GM15510 (cell line): ENCODE measurements around the gene TDRD15.

Source experiments
- POLR2A ChIP-seq: IDR thresholded peaks from 3 replicates; pipeline ENCODE4 v1.6.1; 2011; ENCODE audit warnings: borderline replicate concordance; ENCODE audit not compliant: insufficient read length; ENCODE audit errors: extremely low read depth

Gene TDRD15

GRCh38 chr2:21117688-21118087, 6.1 kb upstream of the TDRD15 start:
- TF ChIP-seq POLR2A, result no peak

- no peak for TF ChIP-seq POLR2A
Measured at GRCh38 chr2:21118302-21118920, 5.4 kb upstream of the TDRD15 start.

- no peak for TF ChIP-seq POLR2A
Measured at GRCh38 chr2:21131861-21132260, 8.1 kb downstream of the TDRD15 start.

GRCh38 chr2:21135585-21135984, 11.8 kb downstream of the TDRD15 start:
- no peak for TF ChIP-seq POLR2A

- TF ChIP-seq POLR2A, result no peak
Measured at GRCh38 chr2:21142149-21142548, 18.4 kb downstream of the TDRD15 start.

- TF ChIP-seq POLR2A, result no peak
Measured at GRCh38 chr2:21146638-21147037, 22.9 kb downstream of the TDRD15 start.

- no peak for TF ChIP-seq POLR2A
Measured at GRCh38 chr2:21148718-21149117, 24.9 kb downstream of the TDRD15 start.

GRCh38 chr2:21155365-21156136, 31.8 kb downstream of the TDRD15 start:
- no peak for TF ChIP-seq POLR2A

GRCh38 chr2:21161122-21161521, 37.4 kb downstream of the TDRD15 start:
- TF ChIP-seq POLR2A, result no peak

- no peak for TF ChIP-seq POLR2A
Measured at GRCh38 chr2:21161832-21162614, 38.3 kb downstream of the TDRD15 start.

GRCh38 chr2:21162615-21162878, 38.8 kb downstream of the TDRD15 start:
- no peak for TF ChIP-seq POLR2A

GRCh38 chr2:21163213-21163612, 39.4 kb downstream of the TDRD15 start:
- no peak for TF ChIP-seq POLR2A

GRCh38 chr2:21165350-21165749, 41.6 kb downstream of the TDRD15 start:
- no peak for TF ChIP-seq POLR2A

- TF ChIP-seq POLR2A, result no peak
Measured at GRCh38 chr2:21175895-21176646, 52.3 kb downstream of the TDRD15 start.

- TF ChIP-seq POLR2A, result no peak
Measured at GRCh38 chr2:21181957-21182356, 58.2 kb downstream of the TDRD15 start.
